A549 treated with dexamethasone at 1 μM for 4 hours (cell line): ENCODE data around the gene VCX2. TPM values are rescaled to one million over a fixed set of nuclear protein-coding genes. Genes with fewer than 3 reads are reported as not detected.

Experiments used
- total RNA-seq: library from RNA; stranded (reverse); fragments of 200-300 nt; extraction: Qiagen RNA extraction; gene quantifications from 5 replicates; pipeline ENCODE4 v1.2.3, GENCODE V29; 2022

Gene VCX2
- not detected in 5 replicates for total RNA-seq

DNA sequence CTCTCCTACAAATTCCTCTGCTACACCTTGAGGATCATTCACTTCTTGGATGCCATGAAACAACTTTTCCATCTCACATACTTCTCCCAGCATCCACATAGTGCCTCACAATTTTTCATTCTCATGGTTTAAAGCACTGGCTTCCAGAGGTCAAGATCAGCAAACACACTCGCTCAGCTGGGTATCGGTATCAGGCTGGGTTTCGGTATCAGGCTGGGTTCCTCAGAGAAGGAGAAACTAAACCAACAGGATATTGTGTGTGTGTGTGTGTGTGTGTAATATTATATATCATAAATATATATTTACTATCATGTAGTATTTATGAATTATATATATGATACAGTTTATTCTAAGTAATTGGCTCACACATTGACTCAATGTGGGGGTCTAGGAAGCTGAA, at the start of gene VCX2:
VCX2 (minus strand) TSS at position 99 of the 400 bp plus-strand sequence. CDS start 624 bp downstream, outside the sequence.

Other genes starting within 250 kb of the VCX2 start
- 10.8 to 14.5 TPM (median 12.9 TPM) in 5 replicates for gene PNPLA4, start 243.9 kb downstream of the VCX2 start, total RNA-seq